ENCODE measurements around the gene IL36B. TPM values are rescaled to one million over a fixed set of nuclear protein-coding genes. Genes with fewer than 3 reads are reported as not detected.

Gene IL36B
- total RNA-seq, 1 donor from 2014 or later = not detected

DNA sequence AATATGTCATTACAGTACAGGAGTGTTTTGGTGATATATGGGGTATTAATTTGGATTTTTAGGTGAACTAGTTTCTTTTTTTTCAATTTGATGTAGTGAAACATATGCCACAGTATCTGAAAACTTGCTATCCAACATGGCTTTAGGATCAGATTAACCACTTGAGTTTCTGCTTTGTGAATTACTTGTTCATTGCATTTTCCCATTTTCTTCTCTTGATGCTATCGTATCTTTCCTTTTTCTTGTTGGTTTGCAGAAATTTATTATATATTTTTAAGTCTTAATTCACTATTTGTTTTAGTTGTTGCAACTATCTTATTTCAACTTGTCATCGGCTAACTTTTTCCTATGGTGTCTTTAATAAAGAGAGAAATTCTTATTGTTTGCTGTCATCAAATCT, 38.6 kb downstream of the IL36B start:
- DNase-seq (ENCODE audit: low spot score) = no peak
- Mint-ChIP-seq H3K4me3 (ENCODE audit: unreplicated experiment) (no peak overlapping the region), H3K27me3 (ENCODE audit: unreplicated experiment) (no peaks in the 10 kb centered on the region), H3K27ac (ENCODE audit: unreplicated experiment) (no peak overlapping the region), H3K4me1 (ENCODE audit: unreplicated experiment) (peaks cover 2% of the 10 kb centered on the region), H3K36me3 (ENCODE audit: low read depth, unreplicated experiment) (no peaks in the 10 kb centered on the region), H3K9me3 (ENCODE audit: unreplicated experiment) (no peaks in the 10 kb centered on the region)
- TF ChIP-seq CTCF (IDR thresholded peaks at IDR 0.05; ENCODE audit: unreplicated experiment) = no peak

DNA sequence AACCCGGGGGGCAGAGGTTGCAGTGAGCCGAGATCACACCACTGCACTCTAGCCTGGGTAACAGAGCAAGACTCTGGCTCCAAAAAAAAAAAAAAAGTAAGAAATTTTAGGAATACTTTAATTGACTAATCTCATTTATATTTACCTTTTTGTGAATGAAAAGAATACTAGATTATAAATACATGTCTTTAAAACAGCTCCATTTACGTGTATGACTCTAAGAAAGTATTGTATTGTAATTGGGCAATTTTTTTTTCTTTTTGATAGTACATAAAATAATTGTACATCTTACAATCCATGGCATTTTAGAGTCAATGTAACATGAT, 39.4 kb downstream of the IL36B start:
- Mint-ChIP-seq H3K36me3 (ENCODE audit: low read depth, unreplicated experiment) (no peaks in the 10 kb centered on the region), H3K27me3 (ENCODE audit: unreplicated experiment) (no peaks in the 10 kb centered on the region), H3K27ac (ENCODE audit: unreplicated experiment) (no peak overlapping the region), H3K4me1 (ENCODE audit: unreplicated experiment) (peaks cover 2% of the 10 kb centered on the region), H3K4me3 (ENCODE audit: unreplicated experiment) (no peak overlapping the region), H3K9me3 (ENCODE audit: unreplicated experiment) (no peaks in the 10 kb centered on the region)
- no peak for DNase-seq (ENCODE audit: low spot score)
- no peak for TF ChIP-seq CTCF (IDR thresholded peaks at IDR 0.05; ENCODE audit: unreplicated experiment)

GRCh38 chr2:113012436-113013335, 40.0 kb downstream of the IL36B start:
- Mint-ChIP-seq H3K9me3 (ENCODE audit: unreplicated experiment) (no peaks in the 10 kb centered on the region), H3K27ac (ENCODE audit: unreplicated experiment) (no peak overlapping the region), H3K4me1 (ENCODE audit: unreplicated experiment) (peaks cover 2% of the 10 kb centered on the region), H3K27me3 (ENCODE audit: unreplicated experiment) (no peaks in the 10 kb centered on the region), H3K36me3 (ENCODE audit: low read depth, unreplicated experiment) (no peaks in the 10 kb centered on the region), H3K4me3 (ENCODE audit: unreplicated experiment) (no peak overlapping the region)
- no peak for TF ChIP-seq CTCF (IDR thresholded peaks at IDR 0.05; ENCODE audit: unreplicated experiment)
- DNase-seq (ENCODE audit: low spot score) = no peak

DNA sequence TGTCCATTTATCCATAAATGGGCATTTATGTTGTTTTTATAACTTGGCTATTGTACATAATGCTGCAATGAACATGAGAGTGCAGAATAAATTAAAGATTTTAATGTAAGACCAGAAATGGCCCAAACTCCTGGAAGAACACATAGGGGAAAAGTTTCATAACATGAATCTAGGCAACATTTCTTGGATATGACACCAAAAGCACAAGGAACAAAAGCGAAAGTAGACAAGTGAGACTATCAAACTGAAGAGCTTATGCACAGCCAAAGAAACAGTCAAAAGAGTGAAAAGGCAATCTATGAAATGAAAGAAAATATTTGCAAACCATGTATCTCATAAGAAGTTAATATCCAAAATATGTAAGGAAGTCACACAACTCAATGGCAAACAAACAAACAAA, 41.6 kb downstream of the IL36B start:
- Mint-ChIP-seq H3K36me3 (ENCODE audit: low read depth, unreplicated experiment) (no peaks in the 10 kb centered on the region), H3K27me3 (ENCODE audit: unreplicated experiment) (peaks cover 1% of the 10 kb centered on the region), H3K4me3 (ENCODE audit: unreplicated experiment) (no peak overlapping the region), H3K9me3 (ENCODE audit: unreplicated experiment) (no peaks in the 10 kb centered on the region), H3K27ac (ENCODE audit: unreplicated experiment) (no peak overlapping the region), H3K4me1 (ENCODE audit: unreplicated experiment) (peaks cover 2% of the 10 kb centered on the region)
- no peak for TF ChIP-seq CTCF (IDR thresholded peaks at IDR 0.05; ENCODE audit: unreplicated experiment)
- DNase-seq (ENCODE audit: low spot score) = no peak

- no peaks in the 10 kb centered on the region for H3K9me3 Mint-ChIP-seq (ENCODE audit: unreplicated experiment)
- peaks cover 2% of the 10 kb centered on the region for H3K4me1 Mint-ChIP-seq (ENCODE audit: unreplicated experiment)
- H3K27me3 Mint-ChIP-seq (ENCODE audit: unreplicated experiment) = peaks cover 1% of the 10 kb centered on the region
- no peak overlapping the region for H3K27ac Mint-ChIP-seq (ENCODE audit: unreplicated experiment)
- TF ChIP-seq CTCF (IDR thresholded peaks at IDR 0.05; ENCODE audit: unreplicated experiment) = no peak
- H3K4me3 Mint-ChIP-seq (ENCODE audit: unreplicated experiment) = no peak overlapping the region
- no peak for DNase-seq (ENCODE audit: low spot score)
- no peaks in the 10 kb centered on the region for H3K36me3 Mint-ChIP-seq (ENCODE audit: low read depth, unreplicated experiment)
Measured at GRCh38 chr2:113010088-113010487, 42.6 kb downstream of the IL36B start.
